HepG2 (cell line): ENCODE data around the gene BAZ2A.

Experiments used
- GPN1 ChIP-seq: sonication (generic); formaldehyde crosslinking; IDR thresholded peaks from 2 replicates; pipeline ENCODE4 v1.5.1; 2020; ENCODE audit warnings: missing genetic modification reagents, borderline replicate concordance
- HINFP ChIP-seq: sonication (generic); formaldehyde crosslinking; IDR thresholded peaks from 2 replicates; pipeline ENCODE4 v1.4.0; 2020; ENCODE audit warnings: low read depth, mild to moderate bottlenecking, missing genetic modification reagents
- NFE2L1 ChIP-seq: sonication (generic); formaldehyde crosslinking; IDR thresholded peaks from 2 replicates; pipeline ENCODE4 v1.4.0; 2020; ENCODE audit warnings: missing genetic modification reagents, mild to moderate bottlenecking, borderline replicate concordance
- NFYB ChIP-seq: sonication (generic); formaldehyde crosslinking; IDR thresholded peaks from 2 replicates; pipeline ENCODE4 v1.4.0; 2020; ENCODE audit warnings: missing genetic modification reagents
- TCF12 ChIP-seq, 2 experiments: fragments of 450-650 bp in 1 of 2; sonication (generic) in 1 of 2; formaldehyde crosslinking in 1 of 2; IDR thresholded peaks; 2 replicates each; pipeline versions ENCODE4 v1.6.1 to v1.8.0; 2017 to 2022; ENCODE audit warnings: antibody characterized with exemption in 1 of 2, mild to moderate bottlenecking in 1 of 2, missing genetic modification reagents in 1 of 2, moderate library complexity in 1 of 2
- ZNF512 ChIP-seq: sonication (generic); formaldehyde crosslinking; IDR thresholded peaks from 2 replicates; pipeline ENCODE4 v1.4.0; 2020; ENCODE audit warnings: mild to moderate bottlenecking, missing genetic modification reagents

GRCh38 chr12:56644654-56645053 lies 14.5 kb upstream of the BAZ2A start:
- no peak for TF ChIP-seq HINFP (CRISPR knock-in tag)
- TF ChIP-seq NFYB (CRISPR knock-in tag), result no peak
- TF ChIP-seq ZNF512 (CRISPR knock-in tag), result no peak
- no peak for TF ChIP-seq NFE2L1
- no peak for TF ChIP-seq TCF12 (IDR thresholded peaks at IDR 0.05)
- TF ChIP-seq TCF12 (CRISPR knock-in tag; IDR thresholded peaks at IDR 0.05), result no peak
- no peak for TF ChIP-seq GPN1
